DND-41 (cell line): ENCODE results near the gene RAPGEF5.
A peak's percentile ranks its signal among the peaks of the same experiment; 100 is the strongest.

ENCODE experiments used
- ATAC-seq: fragments of 200-7000 bp; cut with Tn5 transposase; 3 replicates; pipeline ENCODE4 v1.9.1; 2021; ENCODE audit warnings: low read depth; ENCODE audit not compliant: insufficient read depth
- DNase-seq: peaks from one replicate; pipeline ENCODE4 v3.0.0-alpha.2; 2020
- H2AFZ ChIP-seq: 2 replicates; pipeline ENCODE4 v1.6.0; 2012; ENCODE audit warnings: low read depth, low read length
- H3K27ac ChIP-seq: 2 replicates; pipeline ENCODE4 v1.5.1; 2012; ENCODE audit warnings: low read length, inconsistent platforms
- H3K27me3 ChIP-seq: fragments of 200-600 bp; sonication (generic); 2 replicates; pipeline ENCODE4 v1.6.0; 2012; ENCODE audit warnings: low read length, mild to moderate bottlenecking, inconsistent platforms; ENCODE audit not compliant: insufficient read depth, poor library complexity
- H3K36me3 ChIP-seq: 2 replicates; pipeline ENCODE4 v1.5.1; 2012; ENCODE audit warnings: low read length, inconsistent platforms; ENCODE audit not compliant: insufficient read depth
- H3K4me1 ChIP-seq: 2 replicates; pipeline ENCODE4 v1.5.1; 2012; ENCODE audit warnings: mild to moderate bottlenecking, low read length; ENCODE audit not compliant: insufficient read depth
- H3K4me2 ChIP-seq: 2 replicates; pipeline ENCODE4 v1.6.0; 2012; ENCODE audit warnings: mild to moderate bottlenecking, moderate library complexity, low read length, inconsistent platforms; ENCODE audit not compliant: insufficient read depth
- H3K4me3 ChIP-seq, 2 experiments: fragments of 200-600 bp in 1 of 2; shearing (Covaris generic) in 1 of 2; 2 replicates each; pipeline ENCODE4 v1.5.1; 2012 to 2016; ENCODE audit warnings: inconsistent platforms in 2 of 2, low read length in 2 of 2, mild to moderate bottlenecking in 2 of 2, low read depth in 1 of 2, moderate library complexity in 1 of 2
- H3K79me2 ChIP-seq: 2 replicates; pipeline ENCODE4 v1.6.0; 2012; ENCODE audit warnings: low read length, inconsistent platforms; ENCODE audit not compliant: insufficient read depth
- H3K9ac ChIP-seq: 2 replicates; pipeline ENCODE4 v1.6.0; 2012; ENCODE audit warnings: low read depth, mild to moderate bottlenecking, inconsistent platforms, low read length, moderate library complexity
- H3K9me3 ChIP-seq: 2 replicates; pipeline ENCODE4 v1.5.1; 2012; ENCODE audit warnings: low read length, moderate library complexity, mild to moderate bottlenecking, inconsistent platforms; ENCODE audit not compliant: insufficient read depth, severe bottlenecking
- H4K20me1 ChIP-seq: 2 replicates; pipeline ENCODE4 v1.6.0; 2012; ENCODE audit warnings: low read length; ENCODE audit not compliant: insufficient read depth
- EZH2 ChIP-seq: IDR thresholded peaks from 3 replicates; pipeline ENCODE4 v1.6.1; 2012; ENCODE audit warnings: borderline replicate concordance, low read depth, mild to moderate bottlenecking, moderate library complexity, low read length, inconsistent platforms; ENCODE audit not compliant: severe bottlenecking
- TF ChIP-seq, protein P1 (sequence below): IDR thresholded peaks from 2 replicates; pipeline ENCODE4 v1.5.1; 2012; ENCODE audit warnings: borderline replicate concordance, low read length, moderate library complexity, mild to moderate bottlenecking; ENCODE audit not compliant: poor library complexity, severe bottlenecking; ENCODE audit errors: extremely low read depth

RAPGEF5 gene

DNA sequence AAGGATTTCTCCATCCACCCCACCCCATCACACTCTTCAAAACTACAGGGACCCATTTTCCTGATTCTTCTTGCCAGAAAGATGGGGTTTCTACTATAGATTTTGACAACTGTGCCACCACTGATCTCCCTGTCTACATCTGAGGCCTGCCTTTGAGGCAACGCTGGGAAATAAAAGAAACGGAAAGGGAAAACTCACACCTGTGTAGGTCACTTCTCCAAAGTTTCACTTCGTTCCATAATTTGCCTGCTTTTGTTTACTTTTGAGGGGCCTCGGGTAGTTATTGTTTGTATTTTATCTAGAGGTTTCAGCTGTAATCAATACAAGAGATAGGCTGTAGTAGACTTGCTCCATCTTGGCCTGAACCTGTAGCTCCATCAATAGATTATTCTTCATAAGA, 56.1 kb downstream of the RAPGEF5 start:
- Histone ChIP-seq H3K4me1 (peaks cover 46% of the 10 kb centered on the region), H3K9ac (no peak overlapping the region), H3K4me3 (no peak overlapping the region), H3K27me3 (no peaks in the 10 kb centered on the region), H3K79me2 (peaks cover 4% of the 10 kb centered on the region; the same call in 1 of the 2 replicates), H3K4me2 (no peak overlapping the region), H3K36me3 (peaks cover 76% of the 10 kb centered on the region), H3K27ac (0 out of 2 replicates have a peak overlapping the region, but pooled peaks have one; percentile 2), H4K20me1 (no peaks in the 10 kb centered on the region), H2AFZ (no peak overlapping the region), H3K9me3 (no peaks in the 10 kb centered on the region)
- TF ChIP-seq, protein P1, sequence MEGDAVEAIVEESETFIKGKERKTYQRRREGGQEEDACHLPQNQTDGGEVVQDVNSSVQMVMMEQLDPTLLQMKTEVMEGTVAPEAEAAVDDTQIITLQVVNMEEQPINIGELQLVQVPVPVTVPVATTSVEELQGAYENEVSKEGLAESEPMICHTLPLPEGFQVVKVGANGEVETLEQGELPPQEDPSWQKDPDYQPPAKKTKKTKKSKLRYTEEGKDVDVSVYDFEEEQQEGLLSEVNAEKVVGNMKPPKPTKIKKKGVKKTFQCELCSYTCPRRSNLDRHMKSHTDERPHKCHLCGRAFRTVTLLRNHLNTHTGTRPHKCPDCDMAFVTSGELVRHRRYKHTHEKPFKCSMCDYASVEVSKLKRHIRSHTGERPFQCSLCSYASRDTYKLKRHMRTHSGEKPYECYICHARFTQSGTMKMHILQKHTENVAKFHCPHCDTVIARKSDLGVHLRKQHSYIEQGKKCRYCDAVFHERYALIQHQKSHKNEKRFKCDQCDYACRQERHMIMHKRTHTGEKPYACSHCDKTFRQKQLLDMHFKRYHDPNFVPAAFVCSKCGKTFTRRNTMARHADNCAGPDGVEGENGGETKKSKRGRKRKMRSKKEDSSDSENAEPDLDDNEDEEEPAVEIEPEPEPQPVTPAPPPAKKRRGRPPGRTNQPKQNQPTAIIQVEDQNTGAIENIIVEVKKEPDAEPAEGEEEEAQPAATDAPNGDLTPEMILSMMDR = no peak
- no peak for TF ChIP-seq EZH2
- no peak for DNase-seq
- ATAC-seq = no peak

DNA sequence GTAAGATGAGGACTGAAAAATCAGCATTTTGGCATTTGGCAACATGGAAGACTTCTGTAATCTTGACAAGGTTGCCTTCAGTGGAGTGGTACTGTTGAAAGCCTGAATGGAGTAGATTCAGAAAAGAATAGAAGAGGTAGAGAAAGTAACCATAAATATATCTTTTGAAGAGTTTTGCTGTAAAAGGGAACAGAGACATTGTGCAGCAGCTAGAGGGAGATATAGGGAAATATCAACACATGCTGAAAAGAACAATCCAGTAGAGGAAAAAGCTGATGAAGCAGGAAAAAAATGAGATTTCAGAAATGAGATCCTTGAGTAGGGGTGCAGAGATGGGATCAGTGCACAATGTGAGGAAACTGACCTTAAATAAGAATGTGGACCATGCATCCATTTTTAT, 60.0 kb downstream of the RAPGEF5 start:
- H3K9ac ChIP-seq = no peak overlapping the region
- H3K9me3 ChIP-seq = no peaks in the 10 kb centered on the region
- H3K4me3 ChIP-seq = no peak overlapping the region
- no peaks in the 10 kb centered on the region for H4K20me1 ChIP-seq
- H3K79me2 ChIP-seq = no peaks in the 10 kb centered on the region
- peaks cover 58% of the 10 kb centered on the region for H3K4me1 ChIP-seq
- no peak overlapping the region for H2AFZ ChIP-seq
- H3K36me3 ChIP-seq = peaks cover 62% of the 10 kb centered on the region
- H3K27me3 ChIP-seq = no peaks in the 10 kb centered on the region
- H3K27ac ChIP-seq = peak overlapping the region; percentile 56
- H3K4me2 ChIP-seq = no peak overlapping the region
- TF ChIP-seq, protein P1 = peak; percentile 47
- no peak for TF ChIP-seq EZH2
- no peak for ATAC-seq
- DNase-seq = no peak

DNA sequence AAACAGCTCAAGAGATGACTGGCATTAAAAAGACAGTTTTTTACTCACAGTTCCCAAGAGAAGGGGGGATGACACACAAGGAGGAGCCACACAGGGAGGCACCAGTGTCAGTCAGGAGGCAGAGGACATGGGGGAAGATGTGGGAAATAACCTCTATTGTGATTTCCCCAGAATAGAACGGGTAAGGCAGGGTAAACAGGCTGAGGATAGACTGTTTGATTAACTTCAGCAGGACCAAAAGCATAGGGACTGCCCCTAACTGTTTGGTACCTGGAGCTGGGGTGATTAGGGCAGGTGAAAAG, 60.7 kb downstream of the RAPGEF5 start:
- no peak for DNase-seq
- Histone ChIP-seq H2AFZ (no peak overlapping the region), H3K27ac (peak overlapping the region; percentile 56), H3K27me3 (no peaks in the 10 kb centered on the region), H3K79me2 (no peaks in the 10 kb centered on the region), H4K20me1 (no peaks in the 10 kb centered on the region), H3K4me2 (no peak overlapping the region), H3K9me3 (no peaks in the 10 kb centered on the region), H3K4me1 (peaks cover 65% of the 10 kb centered on the region), H3K9ac (no peak overlapping the region), H3K4me3 (no peak overlapping the region), H3K36me3 (peaks cover 61% of the 10 kb centered on the region)
- TF ChIP-seq EZH2 = no peak
- TF ChIP-seq, protein P1 = no peak
- ATAC-seq = no peak
